Type B pancreatic cell (in vitro differentiated cells): ENCODE data around the gene YES1. TPM values are rescaled to one million over a fixed set of nuclear protein-coding genes. Genes with fewer than 3 reads are reported as not detected.
"Not testable (repeated sequence)": the region's sequence is repeated elsewhere in the genome, so short reads cannot be mapped to it uniquely, and the experiment has no call there.

Source experiments
- DNase-seq: peaks from one replicate; pipeline ENCODE4 v3.0.0; 2021; ENCODE audit warnings: mixed read lengths; ENCODE audit not compliant: unreplicated experiment; ENCODE audit errors: extremely low spot score
- H3K27ac Mint-ChIP-seq: 2 replicates; pipeline ENCODE4 v1.8.0; 2021; ENCODE audit warnings: mild to moderate bottlenecking, mixed read lengths
- H3K27me3 Mint-ChIP-seq: 2 replicates; pipeline ENCODE4 v1.8.0; 2021; ENCODE audit warnings: mixed read lengths
- H3K36me3 Mint-ChIP-seq: 2 replicates; pipeline ENCODE4 v1.8.0; 2021; ENCODE audit warnings: mixed read lengths
- H3K4me1 Mint-ChIP-seq: one replicate; pipeline ENCODE4 v1.8.0; 2021; ENCODE audit warnings: mixed read lengths; ENCODE audit not compliant: unreplicated experiment
- H3K4me3 Mint-ChIP-seq: 2 replicates; pipeline ENCODE4 v1.8.0; 2021; ENCODE audit warnings: mild to moderate bottlenecking, mixed read lengths
- H3K9me3 Mint-ChIP-seq: 2 replicates; pipeline ENCODE4 v1.8.0; 2021; ENCODE audit warnings: mixed read lengths
- CTCF ChIP-seq: fragments of 200-600 bp; sonication (generic); conservative IDR thresholded peaks from 2 replicates; pipeline ENCODE4 v1.5.0; 2021; ENCODE audit warnings: antibody characterized with exemption, mild to moderate bottlenecking
- total RNA-seq: library from RNA; stranded (reverse); gene quantifications from 2 replicates; pipeline ENCODE4 v1.2.1, GENCODE V29; 2021; ENCODE audit warnings: low replicate concordance

Gene YES1
- total RNA-seq, 1 donor from 2014 or later = 48.5 TPM

DNA sequence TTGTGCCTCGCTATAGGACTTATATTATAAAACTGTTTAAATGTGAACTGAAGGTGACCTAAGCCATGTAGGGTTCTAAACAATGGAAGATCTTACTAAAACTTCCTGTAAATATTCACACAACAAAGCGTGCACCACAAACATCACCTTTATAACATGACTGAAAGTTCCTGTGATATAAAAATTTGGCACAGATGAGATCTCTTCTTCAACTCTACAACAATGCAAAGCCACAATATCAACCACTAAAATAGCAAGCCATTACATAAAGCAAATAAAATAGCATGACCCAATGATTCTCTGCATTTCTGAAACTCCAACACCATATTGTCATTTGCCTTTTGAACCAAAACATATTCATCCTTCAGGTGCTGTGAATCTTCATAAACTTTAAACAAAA, 3.5 kb downstream of the YES1 start:
- no peaks in the 10 kb centered on the region for H3K9me3 Mint-ChIP-seq
- no peaks in the 10 kb centered on the region for H3K36me3 Mint-ChIP-seq
- peak overlapping the region; percentile 12 for H3K4me3 Mint-ChIP-seq
- H3K27ac Mint-ChIP-seq = peak overlapping the region; percentile 41
- no peaks in the 10 kb centered on the region for H3K27me3 Mint-ChIP-seq
- peaks cover 44% of the 10 kb centered on the region for H3K4me1 Mint-ChIP-seq
- no peak for DNase-seq
- TF ChIP-seq CTCF = no peak

- Mint-ChIP-seq H3K4me3 (no peak overlapping the region), H3K4me1 (peaks cover 44% of the 10 kb centered on the region), H3K27ac (peak overlapping the region; percentile 41), H3K36me3 (no peaks in the 10 kb centered on the region), H3K27me3 (no peaks in the 10 kb centered on the region), H3K9me3 (no peaks in the 10 kb centered on the region)
- no peak for TF ChIP-seq CTCF
- DNase-seq = no peak
These were observed 4.0 kb downstream of the YES1 start for GRCh38 chr18:808086-808485.

GRCh38 chr18:805755-806110, 6.3 kb downstream of the YES1 start:
- DNase-seq = no peak
- no peaks in the 10 kb centered on the region for H3K27me3 Mint-ChIP-seq
- peaks cover 44% of the 10 kb centered on the region for H3K4me1 Mint-ChIP-seq
- no peak overlapping the region for H3K27ac Mint-ChIP-seq
- no peak for TF ChIP-seq CTCF
- no peaks in the 10 kb centered on the region for H3K36me3 Mint-ChIP-seq
- no peaks in the 10 kb centered on the region for H3K9me3 Mint-ChIP-seq
- no peak overlapping the region for H3K4me3 Mint-ChIP-seq

- H3K4me1 Mint-ChIP-seq = peaks cover 43% of the 10 kb centered on the region
- no peak overlapping the region for H3K27ac Mint-ChIP-seq
- no peaks in the 10 kb centered on the region for H3K27me3 Mint-ChIP-seq
- H3K9me3 Mint-ChIP-seq = no peaks in the 10 kb centered on the region
- TF ChIP-seq CTCF = no peak
- no peaks in the 10 kb centered on the region for H3K36me3 Mint-ChIP-seq
- DNase-seq = no peak
- H3K4me3 Mint-ChIP-seq = no peak overlapping the region
These were observed 6.9 kb downstream of the YES1 start for GRCh38 chr18:805008-805754.

GRCh38 chr18:801137-801536, 10.9 kb downstream of the YES1 start:
- H3K27ac Mint-ChIP-seq = no peak overlapping the region
- H3K4me1 Mint-ChIP-seq = peaks cover 26% of the 10 kb centered on the region
- no peak for TF ChIP-seq CTCF

DNA sequence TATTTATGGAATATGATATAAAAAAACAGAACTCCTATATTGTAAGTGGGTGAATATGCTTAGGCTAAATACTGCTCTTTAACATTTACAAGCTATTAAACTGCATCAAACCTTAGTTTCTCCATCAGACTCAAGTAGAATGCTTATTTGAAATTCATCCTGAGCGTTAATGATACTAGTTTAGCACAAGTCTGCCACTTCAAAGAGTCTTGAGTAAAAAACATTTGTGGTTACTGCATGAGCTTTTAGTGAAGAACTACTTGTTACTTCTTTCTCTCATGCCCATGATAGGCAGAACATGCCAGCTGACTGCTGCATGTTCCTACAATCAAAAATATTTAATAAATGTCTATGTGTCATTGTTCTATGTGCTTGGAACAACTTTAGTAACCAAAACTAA, 12.1 kb downstream of the YES1 start:
- peaks cover 18% of the 10 kb centered on the region for H3K4me1 Mint-ChIP-seq
- no peak for TF ChIP-seq CTCF
- H3K9me3 Mint-ChIP-seq = no peaks in the 10 kb centered on the region
- H3K27ac Mint-ChIP-seq = no peak overlapping the region
- no peak overlapping the region for H3K4me3 Mint-ChIP-seq
- peaks cover 5% of the 10 kb centered on the region for H3K36me3 Mint-ChIP-seq
- H3K27me3 Mint-ChIP-seq = no peaks in the 10 kb centered on the region
- no peak for DNase-seq

More at GRCh38 chr18:801137-801536, 10.9 kb downstream of the YES1 start:
- Mint-ChIP-seq H3K36me3 (peaks cover 3% of the 10 kb centered on the region), H3K9me3 (no peaks in the 10 kb centered on the region), H3K27me3 (no peaks in the 10 kb centered on the region), H3K4me3 (no peak overlapping the region)
- no peak for DNase-seq

DNA sequence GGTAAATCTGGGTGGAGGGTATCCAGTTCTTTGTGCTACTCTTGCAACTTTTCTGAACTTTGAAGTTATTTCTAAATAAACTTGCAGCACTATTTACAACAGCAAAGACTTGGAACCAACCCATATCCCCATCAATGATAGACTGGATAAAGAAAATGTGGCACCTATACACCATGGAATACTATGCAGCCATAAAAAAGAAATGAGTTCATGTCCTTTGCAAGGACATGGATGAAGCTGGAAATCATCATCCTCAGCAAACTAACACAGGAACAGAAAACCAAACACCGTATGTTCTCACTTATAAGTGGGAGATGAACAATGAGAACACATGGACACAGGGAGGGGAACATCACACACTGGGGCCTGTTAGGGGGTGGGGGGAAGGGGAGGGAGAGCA, 16.7 kb downstream of the YES1 start:
- not testable (repeated sequence) for H3K27ac Mint-ChIP-seq, H3K27me3 Mint-ChIP-seq
- H3K4me1 Mint-ChIP-seq = peaks cover 12% of the 10 kb centered on the region

More for the DNA sequence above, 16.7 kb downstream of the YES1 start:
- H3K9me3 Mint-ChIP-seq, DNase-seq, H3K36me3 Mint-ChIP-seq, H3K4me3 Mint-ChIP-seq: not testable (repeated sequence)
